Frontal cortex (tissue), 4 donors: ENCODE results near the gene RBM33. TPM values are rescaled to one million over a fixed set of nuclear protein-coding genes. Genes with fewer than 3 reads are reported as not detected.
A peak's percentile ranks its signal among the peaks of the same experiment; 100 is the strongest.

Experiments
- DNase-seq, 2 donors: peaks; one replicate each; pipeline ENCODE4 v3.0.0; 2012; ENCODE audit warnings: low spot score in 2 of 2
- FAIRE-seq: peaks from 2 replicates; lab custom pipeline; 2012; peaks lifted over from hg19 to GRCh38; lab: Jason Lieb, UNC
- total RNA-seq: library from RNA; depleted of rRNA; stranded (reverse); fragments of >200 nt; gene quantifications from one replicate; pipeline ENCODE4 v1.2.3, GENCODE V29; 2014
- donor health status: control.
- donor health status: control.
- donor health status: control.

Gene RBM33
- total RNA-seq, 1 donor from 2014 or later = 44.4 TPM

GRCh38 chr7:155759740-155760430 is 115.4 kb downstream of the RBM33 start:
- FAIRE-seq (no peak), DNase-seq (no peak)

DNA sequence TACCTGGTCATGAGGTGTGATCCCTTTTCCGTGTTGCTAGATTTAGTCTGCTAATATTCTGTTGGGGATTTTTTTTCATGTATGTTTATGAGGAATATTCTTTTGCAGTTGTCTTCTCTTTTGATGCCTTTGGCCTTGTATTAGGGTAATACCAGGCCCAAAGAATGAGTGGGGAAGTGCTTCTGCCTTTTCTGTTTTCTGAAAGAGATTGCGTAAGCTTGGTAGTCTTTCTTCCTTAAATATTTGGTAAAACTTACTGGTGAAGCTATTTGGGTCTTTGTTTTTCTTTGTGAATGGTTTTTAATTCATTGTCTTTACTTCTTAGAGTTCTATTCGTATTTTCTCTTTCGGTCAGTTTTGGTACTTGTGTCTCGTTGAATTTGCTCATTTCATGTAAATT is 116.7 kb downstream of the RBM33 start:
- FAIRE-seq = no peak
- DNase-seq = no peak

DNA sequence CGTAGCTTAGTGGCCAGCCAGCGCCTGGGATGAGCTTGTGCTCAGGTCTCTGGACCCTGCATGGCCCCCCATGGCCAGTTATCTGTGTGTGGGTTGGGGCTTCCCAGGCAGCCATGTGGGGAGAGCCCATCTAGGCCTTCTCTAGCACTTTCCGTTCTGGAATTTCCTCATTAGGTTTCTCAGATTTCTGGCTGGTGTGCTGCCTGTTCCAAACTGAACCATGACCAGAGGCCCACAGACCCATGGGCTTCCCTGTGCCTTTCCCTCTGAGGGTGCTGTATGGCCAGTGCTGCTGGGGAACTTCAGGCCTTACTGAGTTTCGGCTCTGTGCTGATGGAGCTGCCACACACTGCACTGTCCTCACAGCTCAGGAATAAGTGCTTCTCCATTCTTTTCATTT is 117.6 kb downstream of the RBM33 start:
- no peak for FAIRE-seq

GRCh38 chr7:155762655-155763054 is 118.2 kb downstream of the RBM33 start:
- FAIRE-seq (no peak), DNase-seq (no peak)

More for the DNA sequence above, 117.6 kb downstream of the RBM33 start:
- no peak for DNase-seq

DNA sequence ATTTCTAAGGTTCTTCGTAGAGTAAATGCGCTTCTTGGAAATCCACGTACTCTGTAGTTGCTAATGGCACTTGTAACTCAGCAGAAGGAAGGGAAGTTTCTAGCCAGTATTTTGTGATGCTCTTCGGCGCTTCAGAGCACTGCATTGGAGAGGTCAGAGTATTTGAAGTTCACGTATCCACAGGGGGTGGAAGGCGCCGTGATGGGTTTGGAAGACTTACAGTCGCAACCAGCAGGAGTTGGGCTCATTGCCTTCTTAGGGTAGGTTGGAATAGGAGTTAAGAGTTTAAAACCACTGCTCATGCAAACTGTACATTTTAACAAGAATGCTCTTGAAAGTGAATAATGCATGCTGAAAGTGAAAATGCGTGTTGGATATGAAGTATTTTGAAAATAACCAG is 118.7 kb downstream of the RBM33 start:
- FAIRE-seq (no peak), DNase-seq (no peak)

- DNase-seq (peak in 1 of 2 donors; percentile 48), FAIRE-seq (no peak)
Measured at GRCh38 chr7:155763691-155764437, 119.4 kb downstream of the RBM33 start.

DNA sequence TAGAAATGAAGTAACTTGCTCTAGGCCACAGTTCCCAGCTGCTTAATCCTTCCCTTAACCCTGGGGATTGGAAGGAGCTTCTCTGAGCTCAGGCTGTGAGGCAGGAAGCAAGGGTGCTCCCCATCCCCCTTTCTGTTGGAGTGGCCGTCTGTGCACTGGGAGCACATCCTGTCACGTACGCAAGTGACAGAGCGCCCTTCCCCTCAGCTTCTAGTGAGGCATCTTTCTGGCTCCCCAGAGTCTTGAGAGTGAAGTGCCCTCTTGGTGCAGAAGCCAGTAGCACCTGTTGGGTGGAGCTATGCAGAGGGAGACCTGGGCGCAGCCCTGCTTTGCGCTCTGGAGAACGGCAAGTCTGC is 120.0 kb downstream of the RBM33 start:
- FAIRE-seq (no peak), DNase-seq (no peak)

DNA sequence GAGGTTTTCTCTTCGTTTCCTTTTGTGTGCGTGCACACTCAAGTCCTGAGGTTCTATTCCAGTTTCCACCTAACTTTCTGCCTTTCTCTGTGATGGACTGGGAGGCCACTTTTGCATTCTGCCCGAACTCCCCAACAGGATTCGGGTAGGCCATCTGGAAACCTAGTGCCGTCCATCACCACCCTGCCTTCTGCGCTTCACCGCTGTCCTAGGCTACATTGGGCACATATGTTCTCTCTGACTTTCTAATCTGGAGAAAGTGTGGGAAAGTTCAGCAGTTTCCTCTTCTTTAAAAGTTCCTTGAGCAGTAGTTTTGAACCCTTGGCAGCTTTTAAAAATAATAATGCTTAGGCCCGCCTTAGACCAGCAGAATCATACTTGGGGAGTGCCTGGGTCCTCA is 121.0 kb downstream of the RBM33 start:
- FAIRE-seq (no peak), DNase-seq (no peak)

- no peak for DNase-seq
- no peak for FAIRE-seq
Measured at GRCh38 chr7:155766386-155766785, 121.9 kb downstream of the RBM33 start.

- DNase-seq (no peak), FAIRE-seq (no peak)
Measured at GRCh38 chr7:155766966-155767916, 122.8 kb downstream of the RBM33 start.

DNA sequence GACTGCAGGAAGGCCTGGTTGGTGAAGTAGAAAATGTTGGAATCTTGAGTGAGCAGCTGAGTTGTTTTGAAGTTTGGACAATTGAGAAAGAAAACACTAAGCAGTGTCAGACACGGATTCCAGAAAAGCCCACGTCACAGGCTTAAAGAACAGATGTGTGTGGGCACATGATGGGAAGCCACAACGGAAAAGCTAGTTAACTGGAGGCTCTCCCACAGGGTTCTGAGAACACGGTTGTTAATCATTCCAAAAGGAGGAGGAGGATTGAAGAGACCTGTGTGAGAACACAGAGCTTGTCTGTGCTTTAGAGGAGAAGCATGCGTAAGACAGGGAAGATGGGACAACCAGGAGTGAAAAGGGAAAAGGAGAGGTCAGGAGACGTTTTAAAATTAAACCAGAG is 125.2 kb downstream of the RBM33 start:
- peak in 1 of 2 donors; percentile 44 for DNase-seq

GRCh38 chr7:155770241-155770640 is 125.8 kb downstream of the RBM33 start:
- FAIRE-seq (no peak), DNase-seq (no peak)

More for the DNA sequence above, 125.2 kb downstream of the RBM33 start:
- no peak for FAIRE-seq

DNA sequence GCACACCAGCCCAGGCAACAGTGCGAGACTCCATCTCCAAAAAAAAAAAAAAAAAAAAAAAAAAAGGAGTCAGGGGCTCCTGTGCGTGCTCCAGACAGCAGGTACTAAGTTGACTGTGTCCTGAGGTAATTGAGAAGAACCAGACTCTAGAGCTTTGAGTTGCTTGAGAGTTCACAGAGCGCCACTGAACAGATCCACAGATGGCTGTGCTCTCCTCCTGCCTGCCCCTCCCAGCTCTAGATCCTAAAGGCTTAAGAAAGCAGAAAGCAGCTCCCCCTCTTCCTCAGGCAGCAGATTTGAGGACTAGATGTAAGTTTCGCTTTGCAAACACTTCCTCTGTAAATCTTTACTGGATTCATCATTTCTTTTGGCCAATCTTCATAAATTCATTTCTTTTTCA is 129.1 kb downstream of the RBM33 start:
- FAIRE-seq = no peak
- no peak for DNase-seq

DNA sequence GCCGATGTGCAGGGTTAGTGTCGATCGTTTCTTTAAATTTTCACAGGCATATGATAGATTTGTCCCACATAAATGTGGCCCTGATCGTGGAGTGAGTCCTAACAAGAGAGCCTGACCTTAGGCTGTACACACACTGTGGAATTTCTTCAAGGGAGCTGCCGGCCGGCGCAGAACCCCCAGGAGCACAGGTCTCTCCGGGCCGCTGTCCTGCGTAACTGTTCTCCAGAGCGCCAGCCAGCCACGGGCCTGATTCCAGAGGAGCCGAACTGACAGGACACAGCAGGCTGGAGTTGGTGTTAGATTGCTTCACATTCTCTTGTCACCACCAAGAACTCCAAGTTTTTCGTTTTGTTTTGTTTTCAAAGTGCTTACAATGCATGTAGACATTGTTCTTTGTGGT is 130.5 kb downstream of the RBM33 start:
- FAIRE-seq (no peak), DNase-seq (no peak)

DNA sequence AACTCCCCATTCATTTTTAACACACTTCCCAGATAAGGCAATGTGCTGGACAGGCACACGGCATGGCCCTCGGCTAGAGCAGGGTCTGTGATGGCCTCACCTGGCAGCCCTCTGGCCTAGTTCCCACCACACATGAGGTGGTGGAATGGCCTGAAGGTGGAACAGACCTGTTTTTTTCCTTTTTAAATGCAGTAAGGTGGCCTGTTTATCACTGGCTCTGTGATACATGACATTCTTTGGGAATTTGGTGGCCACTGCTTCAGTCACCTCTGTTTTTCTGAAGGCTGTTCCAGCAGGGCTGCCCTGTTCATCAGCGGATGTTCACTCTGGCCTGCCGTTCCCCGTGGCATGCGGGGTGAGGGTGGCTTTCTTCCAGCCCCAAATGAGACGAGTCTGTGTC is 131.2 kb downstream of the RBM33 start:
- no peak for FAIRE-seq

GRCh38 chr7:155776606-155777005 is 132.1 kb downstream of the RBM33 start:
- FAIRE-seq (no peak), DNase-seq (no peak)

More for the DNA sequence above, 131.2 kb downstream of the RBM33 start:
- no peak for DNase-seq

DNA sequence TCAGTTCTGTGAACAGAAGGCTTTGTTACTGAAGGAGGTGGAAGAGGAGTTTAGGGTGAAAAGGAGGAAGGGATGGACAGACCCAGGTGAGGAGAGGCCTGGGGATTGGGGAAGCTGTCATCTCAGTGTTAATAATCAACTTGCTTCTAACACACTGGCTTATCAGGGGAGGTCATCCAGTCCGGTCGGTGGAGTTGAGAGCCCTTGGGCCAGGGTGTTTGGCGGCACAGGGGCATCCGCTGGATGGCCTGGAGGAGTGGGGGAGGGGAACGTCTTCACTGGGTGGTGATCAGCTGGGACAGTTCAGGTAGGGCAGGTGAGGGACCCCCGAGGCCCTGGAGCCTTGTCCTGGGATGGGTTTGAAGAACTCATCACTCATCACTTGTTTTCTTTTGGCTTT is 133.9 kb downstream of the RBM33 start:
- no peak for DNase-seq
- no peak for FAIRE-seq

- no peak for DNase-seq
- FAIRE-seq = no peak
Measured at GRCh38 chr7:155780884-155781283, 136.4 kb downstream of the RBM33 start.

GRCh38 chr7:155781433-155781832 is 137.0 kb downstream of the RBM33 start:
- DNase-seq (no peak), FAIRE-seq (no peak)

- no peak for DNase-seq
- no peak for FAIRE-seq
Measured at GRCh38 chr7:155782466-155782865, 138.0 kb downstream of the RBM33 start.
